DND-41 (cell line): ENCODE measurements around the gene THSD4.

Experiments used
- ATAC-seq: fragments of 200-7000 bp; cut with Tn5 transposase; 3 replicates; pipeline ENCODE4 v1.9.1; 2021; ENCODE audit warnings: low read depth; ENCODE audit not compliant: insufficient read depth
- DNase-seq: peaks from one replicate; pipeline ENCODE4 v3.0.0-alpha.2; 2020
- H2AFZ ChIP-seq: 2 replicates; pipeline ENCODE4 v1.6.0; 2012; ENCODE audit warnings: low read depth, low read length
- H3K27ac ChIP-seq: 2 replicates; pipeline ENCODE4 v1.5.1; 2012; ENCODE audit warnings: low read length, inconsistent platforms
- H3K27me3 ChIP-seq: fragments of 200-600 bp; sonication (generic); 2 replicates; pipeline ENCODE4 v1.6.0; 2012; ENCODE audit warnings: low read length, mild to moderate bottlenecking, inconsistent platforms; ENCODE audit not compliant: insufficient read depth, poor library complexity
- H3K36me3 ChIP-seq: 2 replicates; pipeline ENCODE4 v1.5.1; 2012; ENCODE audit warnings: low read length, inconsistent platforms; ENCODE audit not compliant: insufficient read depth
- H3K4me1 ChIP-seq: 2 replicates; pipeline ENCODE4 v1.5.1; 2012; ENCODE audit warnings: mild to moderate bottlenecking, low read length; ENCODE audit not compliant: insufficient read depth
- H3K4me2 ChIP-seq: 2 replicates; pipeline ENCODE4 v1.6.0; 2012; ENCODE audit warnings: mild to moderate bottlenecking, moderate library complexity, low read length, inconsistent platforms; ENCODE audit not compliant: insufficient read depth
- H3K4me3 ChIP-seq, 2 experiments: fragments of 200-600 bp in 1 of 2; shearing (Covaris generic) in 1 of 2; 2 replicates each; pipeline ENCODE4 v1.5.1; 2012 to 2016; ENCODE audit warnings: inconsistent platforms in 2 of 2, low read length in 2 of 2, mild to moderate bottlenecking in 2 of 2, low read depth in 1 of 2, moderate library complexity in 1 of 2
- H3K79me2 ChIP-seq: 2 replicates; pipeline ENCODE4 v1.6.0; 2012; ENCODE audit warnings: low read length, inconsistent platforms; ENCODE audit not compliant: insufficient read depth
- H3K9ac ChIP-seq: 2 replicates; pipeline ENCODE4 v1.6.0; 2012; ENCODE audit warnings: low read depth, mild to moderate bottlenecking, inconsistent platforms, low read length, moderate library complexity
- H3K9me3 ChIP-seq: 2 replicates; pipeline ENCODE4 v1.5.1; 2012; ENCODE audit warnings: low read length, moderate library complexity, mild to moderate bottlenecking, inconsistent platforms; ENCODE audit not compliant: insufficient read depth, severe bottlenecking
- H4K20me1 ChIP-seq: 2 replicates; pipeline ENCODE4 v1.6.0; 2012; ENCODE audit warnings: low read length; ENCODE audit not compliant: insufficient read depth
- CTCF ChIP-seq: IDR thresholded peaks from 2 replicates; pipeline ENCODE4 v1.5.1; 2012; ENCODE audit warnings: borderline replicate concordance, low read length, moderate library complexity, mild to moderate bottlenecking; ENCODE audit not compliant: poor library complexity, severe bottlenecking; ENCODE audit errors: extremely low read depth
- EZH2 ChIP-seq: IDR thresholded peaks from 3 replicates; pipeline ENCODE4 v1.6.1; 2012; ENCODE audit warnings: borderline replicate concordance, low read depth, mild to moderate bottlenecking, moderate library complexity, low read length, inconsistent platforms; ENCODE audit not compliant: severe bottlenecking

The THSD4 gene

GRCh38 chr15:71585159-71585558, 469.9 kb downstream of the THSD4 start:
- DNase-seq (no peak), ATAC-seq (no peak)
- no peak overlapping the region for H3K9ac ChIP-seq

GRCh38 chr15:71586463-71586862, 471.2 kb downstream of the THSD4 start:
- Histone ChIP-seq H3K79me2 (no peaks in the 10 kb centered on the region), H3K27ac (no peak overlapping the region), H3K4me3 (no peak overlapping the region), H2AFZ (no peak overlapping the region), H3K4me1 (no peaks in the 10 kb centered on the region), H3K36me3 (no peaks in the 10 kb centered on the region), H3K27me3 (no peaks in the 10 kb centered on the region), H4K20me1 (no peaks in the 10 kb centered on the region), H3K4me2 (no peak overlapping the region), H3K9ac (no peak overlapping the region), H3K9me3 (peaks cover 4% of the 10 kb centered on the region)
- TF ChIP-seq CTCF = no peak
- TF ChIP-seq EZH2 = no peak
- DNase-seq = no peak
- ATAC-seq = no peak

More at GRCh38 chr15:71585159-71585558, 469.9 kb downstream of the THSD4 start:
- no peak overlapping the region for H3K4me2 ChIP-seq
- no peak overlapping the region for H3K27ac ChIP-seq
- H3K4me1 ChIP-seq = no peaks in the 10 kb centered on the region
- H2AFZ ChIP-seq = no peak overlapping the region
- no peaks in the 10 kb centered on the region for H3K36me3 ChIP-seq
- no peaks in the 10 kb centered on the region for H3K27me3 ChIP-seq
- no peak overlapping the region for H3K4me3 ChIP-seq
- H3K9me3 ChIP-seq = peaks cover 4% of the 10 kb centered on the region
- TF ChIP-seq CTCF (no peak), EZH2 (no peak)
- no peaks in the 10 kb centered on the region for H3K79me2 ChIP-seq
- no peaks in the 10 kb centered on the region for H4K20me1 ChIP-seq

GRCh38 chr15:71588746-71589145, 473.5 kb downstream of the THSD4 start:
- DNase-seq (no peak), ATAC-seq (no peak)
- no peak overlapping the region for H3K9ac ChIP-seq
- no peak for TF ChIP-seq EZH2
- TF ChIP-seq CTCF = no peak
- H3K4me1 ChIP-seq = no peaks in the 10 kb centered on the region
- H3K4me2 ChIP-seq = no peak overlapping the region
- H4K20me1 ChIP-seq = no peaks in the 10 kb centered on the region
- no peaks in the 10 kb centered on the region for H3K27me3 ChIP-seq
- no peak overlapping the region for H3K4me3 ChIP-seq
- H3K79me2 ChIP-seq = no peaks in the 10 kb centered on the region
- no peak overlapping the region for H2AFZ ChIP-seq
- peaks cover 4% of the 10 kb centered on the region for H3K9me3 ChIP-seq
- H3K27ac ChIP-seq = no peak overlapping the region
- no peaks in the 10 kb centered on the region for H3K36me3 ChIP-seq

GRCh38 chr15:71591057-71591456, 475.8 kb downstream of the THSD4 start:
- H3K27me3 ChIP-seq = no peaks in the 10 kb centered on the region
- no peak overlapping the region for H3K9ac ChIP-seq
- no peak overlapping the region for H3K4me3 ChIP-seq
- TF ChIP-seq EZH2 (no peak), CTCF (no peak)
- H3K27ac ChIP-seq = no peak overlapping the region
- no peak overlapping the region for H3K4me2 ChIP-seq
- H4K20me1 ChIP-seq = no peaks in the 10 kb centered on the region
- ATAC-seq (no peak), DNase-seq (no peak)
- no peaks in the 10 kb centered on the region for H3K9me3 ChIP-seq
- H3K4me1 ChIP-seq = no peaks in the 10 kb centered on the region
- no peaks in the 10 kb centered on the region for H3K36me3 ChIP-seq
- H3K79me2 ChIP-seq = no peaks in the 10 kb centered on the region
- H2AFZ ChIP-seq = no peak overlapping the region
